Measurements from ENCODE around the gene USP16. TPM values are rescaled to one million over a fixed set of nuclear protein-coding genes. Genes with fewer than 3 reads are reported as not detected.

USP16 gene
- total RNA-seq, 1 experiment from 2014 or later, result 30.6 TPM

DNA sequence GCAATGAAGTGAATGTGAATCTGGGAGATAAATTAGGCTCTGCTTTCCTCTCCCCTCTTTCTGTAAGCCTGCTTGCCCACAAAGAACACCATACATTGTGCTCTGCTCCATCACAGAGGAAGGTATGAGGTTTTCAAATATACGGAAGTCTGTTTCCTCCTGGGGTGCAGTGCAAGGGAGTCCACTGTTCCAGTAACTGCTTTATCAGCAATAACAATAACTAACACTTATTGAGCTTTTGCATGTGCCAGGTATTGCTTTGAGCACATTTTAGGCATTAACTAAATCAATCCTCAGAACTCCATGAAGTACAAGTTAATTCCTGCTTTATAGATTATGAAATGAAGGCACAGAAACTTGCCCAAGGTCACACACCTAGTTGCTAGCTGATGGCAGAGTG lies 41.8 kb upstream of the USP16 start:
- Histone ChIP-seq H3T11ph (ENCODE audit: low read length) (no peak overlapping the region), H4K20me1 (ENCODE audit: control insufficient read depth, insufficient read depth, insufficient read length) (no peaks in the 10 kb centered on the region), H3K18ac (ENCODE audit: insufficient read length, low read depth, low read length) (no peak overlapping the region), H3K4me2 (ENCODE audit: insufficient read depth, insufficient read length, low read length) (no peak overlapping the region), H3K79me2 (ENCODE audit: insufficient read depth, low read length) (no peaks in the 10 kb centered on the region), H2BK12ac (ENCODE audit: insufficient read length, low read depth, low read length) (no peak overlapping the region), H3K79me1 (ENCODE audit: insufficient read depth, low read depth, low read length, poor library complexity, severe bottlenecking) (no peaks in the 10 kb centered on the region), H3K14ac (ENCODE audit: insufficient read depth, low read length) (no peak overlapping the region), H3K56ac (ENCODE audit: insufficient read length, low read depth, low read length) (no peak overlapping the region), H3K23ac (ENCODE audit: insufficient read length, low read depth, low read length) (no peak overlapping the region), H2BK15ac (ENCODE audit: low read depth, low read length) (no peak overlapping the region), H2BK120ac (ENCODE audit: low read depth, low read length, poor library complexity, severe bottlenecking) (no peak overlapping the region), H4K91ac (ENCODE audit: insufficient read length, low read depth, low read length) (no peak overlapping the region), H3K9ac (ENCODE audit: extremely low read depth, insufficient read length, low read length) (no peak overlapping the region), H4K8ac (replicated peaks; ENCODE audit: insufficient read length, low read depth, low read length) (no peak overlapping the region), H3K4ac (ENCODE audit: low read depth, low read length) (no peak overlapping the region), H3K27ac (ENCODE audit: insufficient read length, low read depth, low read length) (no peak overlapping the region), H3K9me3 (ENCODE audit: control insufficient read depth, low read depth, low read length) (no peaks in the 10 kb centered on the region), H2BK5ac (ENCODE audit: insufficient read length, low read length) (no peak overlapping the region), H2AFZ (ENCODE audit: low read length) (no peak overlapping the region), H3K4me1 (ENCODE audit: insufficient read depth, low read length) (no peaks in the 10 kb centered on the region), H2BK20ac (ENCODE audit: low read depth, low read length, poor library complexity, severe bottlenecking) (no peak overlapping the region), H4K5ac (ENCODE audit: insufficient read length, low read depth, low read length) (no peak overlapping the region), H3K27me3 (ENCODE audit: insufficient read depth, low read length) (no peaks in the 10 kb centered on the region), H3K23me2 (ENCODE audit: insufficient read length, low read depth, low read length, poor library complexity, severe bottlenecking) (no peaks in the 10 kb centered on the region), H2AK5ac (ENCODE audit: insufficient read length, low read length) (no peak overlapping the region)
- TF ChIP-seq, protein P1, sequence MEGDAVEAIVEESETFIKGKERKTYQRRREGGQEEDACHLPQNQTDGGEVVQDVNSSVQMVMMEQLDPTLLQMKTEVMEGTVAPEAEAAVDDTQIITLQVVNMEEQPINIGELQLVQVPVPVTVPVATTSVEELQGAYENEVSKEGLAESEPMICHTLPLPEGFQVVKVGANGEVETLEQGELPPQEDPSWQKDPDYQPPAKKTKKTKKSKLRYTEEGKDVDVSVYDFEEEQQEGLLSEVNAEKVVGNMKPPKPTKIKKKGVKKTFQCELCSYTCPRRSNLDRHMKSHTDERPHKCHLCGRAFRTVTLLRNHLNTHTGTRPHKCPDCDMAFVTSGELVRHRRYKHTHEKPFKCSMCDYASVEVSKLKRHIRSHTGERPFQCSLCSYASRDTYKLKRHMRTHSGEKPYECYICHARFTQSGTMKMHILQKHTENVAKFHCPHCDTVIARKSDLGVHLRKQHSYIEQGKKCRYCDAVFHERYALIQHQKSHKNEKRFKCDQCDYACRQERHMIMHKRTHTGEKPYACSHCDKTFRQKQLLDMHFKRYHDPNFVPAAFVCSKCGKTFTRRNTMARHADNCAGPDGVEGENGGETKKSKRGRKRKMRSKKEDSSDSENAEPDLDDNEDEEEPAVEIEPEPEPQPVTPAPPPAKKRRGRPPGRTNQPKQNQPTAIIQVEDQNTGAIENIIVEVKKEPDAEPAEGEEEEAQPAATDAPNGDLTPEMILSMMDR (conservative IDR thresholded peaks at IDR 0.05), result no peak
- no CpG with 5 or more reads among the region's 1 CpG for WGBS (ENCODE audit: extremely low coverage, insufficient read length, low lambda C conversion rate)
- Mint-ChIP-seq H3K27me3 (ENCODE audit: low read depth) (no peaks in the 10 kb centered on the region), H3K9me3 (no peaks in the 10 kb centered on the region), H3K4me3 (no peak overlapping the region), H3K36me3 (ENCODE audit: insufficient read depth in 1 of 3, low read depth in 3 of 3) (peaks cover 6 to 58% (median 35%) of the 10 kb centered on the region in 3 experiments; a peak in 5 of 7 replicates), H3K27ac (no peak overlapping the region), H3K4me1 (no peaks in the 10 kb centered on the region)
- no peak for DNase-seq
